Glutamatergic neuron (in vitro differentiated cells): Measurements from ENCODE around the gene CPLANE1. TPM values are rescaled to one million over a fixed set of nuclear protein-coding genes. Genes with fewer than 3 reads are reported as not detected.

Experiments used
- DNase-seq: peaks from one replicate; pipeline ENCODE4 v3.0.0; 2022
- H3K27ac Mint-ChIP-seq: one replicate; pipeline ENCODE4 v1.8.0; 2020; ENCODE audit warnings: mild to moderate bottlenecking, mixed read lengths, inconsistent platforms; ENCODE audit not compliant: unreplicated experiment
- H3K27me3 Mint-ChIP-seq: one replicate; pipeline ENCODE4 v1.8.0; 2020; ENCODE audit warnings: mild to moderate bottlenecking, moderate library complexity, mixed read lengths, inconsistent platforms; ENCODE audit not compliant: unreplicated experiment
- H3K36me3 Mint-ChIP-seq: one replicate; pipeline ENCODE4 v1.8.0; 2020; ENCODE audit warnings: mild to moderate bottlenecking, mixed read lengths, inconsistent platforms; ENCODE audit not compliant: unreplicated experiment
- H3K4me1 Mint-ChIP-seq: one replicate; pipeline ENCODE4 v1.8.0; 2020; ENCODE audit warnings: mild to moderate bottlenecking, low read depth, mixed read lengths, inconsistent platforms; ENCODE audit not compliant: unreplicated experiment
- H3K4me3 Mint-ChIP-seq: one replicate; pipeline ENCODE4 v1.8.0; 2020; ENCODE audit warnings: mild to moderate bottlenecking, mixed read lengths, inconsistent platforms; ENCODE audit not compliant: unreplicated experiment
- H3K9me3 Mint-ChIP-seq: one replicate; pipeline ENCODE4 v1.8.0; 2020; ENCODE audit warnings: mild to moderate bottlenecking, moderate library complexity, mixed read lengths, inconsistent platforms; ENCODE audit not compliant: unreplicated experiment
- total RNA-seq: library from RNA; stranded (reverse); fragmentation: NEBNext Ultra II Directional; extraction: Animal tissue kit (Norgen Biotek cat#: 25700); gene quantifications from one replicate; pipeline ENCODE4 v1.2.1, GENCODE V29; 2021; ENCODE audit not compliant: unreplicated experiment
- TF ChIP-seq, protein P1 (sequence below): fragments of 200-600 bp; sonication (generic); IDR thresholded peaks from one replicate; pipeline ENCODE4 v1.5.0; 2021; ENCODE audit not compliant: partially characterized antibody, unreplicated experiment

Gene CPLANE1
- total RNA-seq, 1 donor from 2014 or later: 37.6 TPM

DNA sequence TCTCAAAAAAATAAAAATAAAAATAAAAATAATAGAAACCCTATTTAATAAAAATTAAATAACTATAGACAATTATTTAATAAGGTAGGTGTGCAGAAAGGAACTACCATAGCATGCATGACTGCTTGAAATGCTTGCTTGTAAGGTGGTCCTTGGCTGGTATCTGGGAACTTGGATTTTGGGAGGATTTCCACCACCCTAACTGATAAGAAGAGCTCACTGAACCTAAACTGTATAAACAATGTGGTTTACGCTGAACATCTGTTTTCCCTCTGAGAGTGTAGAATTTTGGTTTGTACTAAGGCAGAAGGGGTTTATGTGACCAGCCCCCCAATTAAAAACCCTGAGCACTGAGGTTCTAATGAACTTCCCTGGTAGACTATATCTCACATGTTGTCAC lies 31.2 kb downstream of the CPLANE1 start:
- H3K27ac Mint-ChIP-seq: no peak overlapping the region
- H3K36me3 Mint-ChIP-seq: peaks cover 2% of the 10 kb centered on the region
- H3K9me3 Mint-ChIP-seq: no peaks in the 10 kb centered on the region
- H3K4me3 Mint-ChIP-seq: no peak overlapping the region
- no peaks in the 10 kb centered on the region for H3K27me3 Mint-ChIP-seq
- TF ChIP-seq, protein P1, sequence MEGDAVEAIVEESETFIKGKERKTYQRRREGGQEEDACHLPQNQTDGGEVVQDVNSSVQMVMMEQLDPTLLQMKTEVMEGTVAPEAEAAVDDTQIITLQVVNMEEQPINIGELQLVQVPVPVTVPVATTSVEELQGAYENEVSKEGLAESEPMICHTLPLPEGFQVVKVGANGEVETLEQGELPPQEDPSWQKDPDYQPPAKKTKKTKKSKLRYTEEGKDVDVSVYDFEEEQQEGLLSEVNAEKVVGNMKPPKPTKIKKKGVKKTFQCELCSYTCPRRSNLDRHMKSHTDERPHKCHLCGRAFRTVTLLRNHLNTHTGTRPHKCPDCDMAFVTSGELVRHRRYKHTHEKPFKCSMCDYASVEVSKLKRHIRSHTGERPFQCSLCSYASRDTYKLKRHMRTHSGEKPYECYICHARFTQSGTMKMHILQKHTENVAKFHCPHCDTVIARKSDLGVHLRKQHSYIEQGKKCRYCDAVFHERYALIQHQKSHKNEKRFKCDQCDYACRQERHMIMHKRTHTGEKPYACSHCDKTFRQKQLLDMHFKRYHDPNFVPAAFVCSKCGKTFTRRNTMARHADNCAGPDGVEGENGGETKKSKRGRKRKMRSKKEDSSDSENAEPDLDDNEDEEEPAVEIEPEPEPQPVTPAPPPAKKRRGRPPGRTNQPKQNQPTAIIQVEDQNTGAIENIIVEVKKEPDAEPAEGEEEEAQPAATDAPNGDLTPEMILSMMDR: no peak
- no peak for DNase-seq
- no peaks in the 10 kb centered on the region for H3K4me1 Mint-ChIP-seq

DNA sequence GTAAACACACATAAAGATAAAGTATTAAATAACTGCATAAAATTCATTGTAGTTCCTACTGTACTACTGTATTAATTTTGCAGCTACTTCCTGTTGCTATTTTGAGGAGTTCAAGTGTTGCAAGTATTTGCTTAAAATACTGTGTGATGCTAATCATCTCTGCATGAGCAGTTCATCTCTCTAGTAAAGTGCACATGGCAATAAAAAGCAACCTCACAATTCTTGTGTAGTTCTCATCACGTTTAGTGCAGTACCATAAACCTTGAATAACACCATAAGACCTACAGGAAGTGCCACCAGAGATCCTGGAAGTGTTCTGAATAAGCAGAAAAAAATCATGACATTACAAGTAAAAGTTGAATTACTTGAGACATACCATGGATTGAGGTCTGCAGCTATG lies 34.6 kb downstream of the CPLANE1 start:
- Mint-ChIP-seq H3K4me3 (no peak overlapping the region), H3K9me3 (no peaks in the 10 kb centered on the region), H3K4me1 (no peaks in the 10 kb centered on the region), H3K27ac (no peak overlapping the region), H3K27me3 (no peaks in the 10 kb centered on the region), H3K36me3 (no peaks in the 10 kb centered on the region)
- no peak for DNase-seq
- TF ChIP-seq, protein P1: no peak

DNA sequence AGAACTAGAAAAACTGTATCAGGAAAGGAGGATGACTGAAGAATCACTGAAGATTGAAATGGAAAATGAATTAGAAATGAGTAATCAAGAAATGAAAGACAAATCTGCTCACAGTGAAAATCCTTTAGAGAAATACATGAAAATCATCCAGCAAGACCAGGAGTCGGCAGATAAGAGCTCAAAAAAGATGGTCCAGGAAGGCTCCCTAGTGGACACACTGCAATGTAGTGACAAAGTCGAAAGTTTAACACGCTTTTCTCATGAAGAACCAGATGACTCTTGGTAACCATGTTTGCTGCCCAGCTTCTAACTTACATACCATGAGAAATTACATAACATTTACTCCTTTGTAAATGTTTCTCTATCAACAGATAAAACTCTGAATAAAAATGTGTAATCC lies 37.1 kb downstream of the CPLANE1 start:
- H3K4me1 Mint-ChIP-seq: no peaks in the 10 kb centered on the region
- H3K4me3 Mint-ChIP-seq: no peak overlapping the region
- TF ChIP-seq, protein P1: no peak
- H3K9me3 Mint-ChIP-seq: no peaks in the 10 kb centered on the region
- no peaks in the 10 kb centered on the region for H3K36me3 Mint-ChIP-seq
- no peak overlapping the region for H3K27ac Mint-ChIP-seq
- H3K27me3 Mint-ChIP-seq: no peaks in the 10 kb centered on the region
- no peak for DNase-seq

DNA sequence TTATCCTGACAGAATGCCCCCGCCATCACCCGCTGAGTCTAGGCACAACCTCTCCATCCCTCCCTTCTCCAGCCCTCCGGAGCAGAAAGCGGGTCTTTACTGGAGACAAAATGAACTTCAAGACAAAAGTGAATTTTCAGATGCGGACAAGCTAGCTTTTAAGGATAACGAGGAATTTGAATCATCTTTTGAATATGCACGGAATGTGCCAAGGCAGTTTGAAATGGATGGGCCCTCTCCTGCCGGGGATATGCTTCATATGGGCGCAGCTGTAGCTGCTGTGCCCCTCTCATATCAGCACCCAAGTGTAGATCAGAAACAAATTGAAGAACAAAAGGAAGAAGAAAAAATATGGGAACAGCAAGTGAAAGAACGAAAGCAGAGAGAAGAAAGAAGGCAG lies 37.5 kb downstream of the CPLANE1 start:
- Mint-ChIP-seq H3K9me3 (no peaks in the 10 kb centered on the region), H3K36me3 (no peaks in the 10 kb centered on the region), H3K27ac (no peak overlapping the region), H3K4me1 (no peaks in the 10 kb centered on the region), H3K4me3 (no peak overlapping the region), H3K27me3 (no peaks in the 10 kb centered on the region)
- DNase-seq: no peak
- TF ChIP-seq, protein P1: no peak

DNA sequence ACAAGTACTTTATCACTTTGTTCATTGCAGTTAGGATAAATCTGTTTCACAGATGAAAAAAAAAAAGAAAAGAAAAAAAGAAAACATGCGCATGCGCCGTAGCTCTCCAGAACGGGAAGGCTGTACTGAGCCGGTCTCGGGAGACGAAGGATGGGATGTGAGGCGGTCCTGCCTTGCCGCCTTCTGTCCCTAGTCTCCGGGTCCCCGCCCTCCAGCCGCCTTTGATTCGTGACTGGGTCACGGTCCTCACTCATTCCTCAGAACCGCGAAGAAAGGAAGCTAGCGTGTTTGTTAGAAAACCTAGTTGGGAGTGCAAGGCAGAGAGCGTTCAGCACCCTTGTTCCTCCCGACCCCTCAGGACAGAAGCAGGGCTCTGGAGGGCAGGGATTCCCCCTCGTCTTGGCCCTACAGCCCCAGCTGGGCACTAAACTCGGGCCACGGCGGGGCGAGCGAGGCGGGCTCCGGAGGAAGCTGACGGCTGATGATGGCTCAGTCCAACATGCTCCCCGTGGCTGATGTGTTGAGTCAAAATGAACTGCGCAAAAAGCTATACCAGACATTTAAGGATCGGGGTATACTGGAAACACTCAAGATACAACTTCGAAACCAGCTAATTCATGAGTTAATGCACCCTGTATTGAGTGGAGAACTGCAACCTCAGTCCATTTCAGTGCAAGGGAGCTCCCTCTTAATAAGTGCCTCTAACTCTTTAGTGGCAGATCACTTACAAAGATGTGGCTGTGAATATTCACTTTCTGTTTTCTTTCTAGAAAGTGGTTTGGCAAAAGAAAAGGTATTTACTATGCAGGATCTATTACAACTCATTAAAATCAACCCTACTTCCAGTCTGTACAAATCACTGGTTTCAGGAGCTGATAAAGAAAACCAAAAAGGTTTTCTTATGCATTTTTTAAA lies 40.0 kb downstream of the CPLANE1 start:
- DNase-seq: no peak
- no peaks in the 10 kb centered on the region for H3K9me3 Mint-ChIP-seq
- H3K27me3 Mint-ChIP-seq: no peaks in the 10 kb centered on the region
- no peaks in the 10 kb centered on the region for H3K4me1 Mint-ChIP-seq
- H3K27ac Mint-ChIP-seq: no peak overlapping the region
- H3K4me3 Mint-ChIP-seq: no peak overlapping the region
- TF ChIP-seq, protein P1: no peak
- no peaks in the 10 kb centered on the region for H3K36me3 Mint-ChIP-seq
